HEK293T (cell line): ENCODE results near the gene DUSP3.

ENCODE experiments used
- CTCF ChIA-PET: fragments of 350-600 bp; formaldehyde crosslinking; extraction: SDS; loops from one replicate; lab custom pipeline; 2021; ENCODE audit warnings: antibody characterized with exemption, inconsistent platforms; lab: Yijun Ruan, JAX
- POLR2A ChIA-PET: fragments of 350-600 bp; formaldehyde crosslinking; extraction: SDS; loops from one replicate; lab custom pipeline; 2020; ENCODE audit warnings: antibody characterized with exemption, inconsistent platforms; lab: Yijun Ruan, JAX
- DNase-seq: peaks from one replicate; pipeline ENCODE4 v3.0.0; 2012; ENCODE audit warnings: mixed read lengths; ENCODE audit errors: extremely low spot score
- ARNT ChIP-seq: fragments of 450-650 bp; IDR thresholded peaks from 2 replicates; pipeline ENCODE4 v1.6.1; 2017; ENCODE audit warnings: mild to moderate bottlenecking
- BHLHE40 ChIP-seq: fragments of 450-650 bp; IDR thresholded peaks from 2 replicates; pipeline ENCODE4 v1.6.1; 2016; ENCODE audit warnings: mild to moderate bottlenecking, moderate library complexity, borderline replicate concordance
- CTBP1 ChIP-seq: fragments of 450-650 bp; IDR thresholded peaks from 2 replicates; pipeline ENCODE4 v1.6.1; 2016; ENCODE audit warnings: borderline replicate concordance
- ELF4 ChIP-seq: fragments of 450-650 bp; IDR thresholded peaks from 2 replicates; pipeline ENCODE4 v1.6.1; 2017; ENCODE audit warnings: antibody characterized with exemption
- FOXA1 ChIP-seq: fragments of 450-650 bp; IDR thresholded peaks from 2 replicates; pipeline ENCODE4 v1.6.1; 2016; ENCODE audit warnings: mild to moderate bottlenecking
- FOXK2 ChIP-seq: fragments of 450-650 bp; IDR thresholded peaks from 2 replicates; pipeline ENCODE4 v1.6.1; 2016; ENCODE audit warnings: mild to moderate bottlenecking
- FOXM1 ChIP-seq: fragments of 450-650 bp; IDR thresholded peaks from 2 replicates; pipeline ENCODE4 v1.6.1; 2017; ENCODE audit warnings: mild to moderate bottlenecking, borderline replicate concordance
- HDGF ChIP-seq: fragments of 450-650 bp; IDR thresholded peaks from 2 replicates; pipeline ENCODE4 v1.6.1; 2017; ENCODE audit warnings: antibody characterized with exemption, borderline replicate concordance
- L3MBTL2 ChIP-seq: fragments of 450-650 bp; conservative IDR thresholded peaks from 2 replicates; pipeline ENCODE4 v1.6.1; 2016; ENCODE audit warnings: mild to moderate bottlenecking
- LEF1 ChIP-seq: fragments of 450-650 bp; IDR thresholded peaks from 2 replicates; pipeline ENCODE4 v1.6.1; 2017; ENCODE audit warnings: mild to moderate bottlenecking, borderline replicate concordance
- NFRKB ChIP-seq: fragments of 450-650 bp; IDR thresholded peaks from 2 replicates; pipeline ENCODE4 v1.6.1; 2016; ENCODE audit warnings: mild to moderate bottlenecking, moderate library complexity
- PKNOX1 ChIP-seq: fragments of 450-650 bp; IDR thresholded peaks from 2 replicates; pipeline ENCODE4 v1.6.1; 2016
- SP1 ChIP-seq: fragments of 450-650 bp; IDR thresholded peaks from 2 replicates; pipeline ENCODE4 v1.6.1; 2017
- SUZ12 ChIP-seq: fragments of 450-650 bp; IDR thresholded peaks from 2 replicates; pipeline ENCODE4 v1.6.1; 2016; ENCODE audit warnings: mild to moderate bottlenecking
- TARDBP ChIP-seq: fragments of 450-650 bp; IDR thresholded peaks from 2 replicates; pipeline ENCODE4 v1.6.1; 2016
- ZNF384 ChIP-seq: fragments of 450-650 bp; IDR thresholded peaks from 2 replicates; pipeline ENCODE4 v1.6.1; 2016

Gene DUSP3

DNA sequence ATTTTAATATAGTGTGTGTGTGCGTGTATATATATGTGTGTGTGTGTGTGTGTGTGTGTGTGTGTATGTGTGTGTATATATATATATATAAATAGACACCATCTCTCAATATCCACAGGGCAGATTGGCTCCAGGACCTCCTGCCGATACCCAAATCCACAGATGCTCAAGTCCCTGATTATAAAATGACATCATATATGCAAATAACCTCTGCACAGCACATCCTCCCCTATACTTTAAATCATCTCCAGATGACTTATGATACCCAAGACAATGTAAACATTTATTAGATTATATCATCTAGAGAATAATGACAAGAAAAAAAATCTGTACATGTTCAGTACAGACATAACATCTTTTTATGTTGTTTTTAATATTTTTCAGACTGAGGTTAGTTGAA, 7.8 kb downstream of the DUSP3 start:
- TF ChIP-seq PKNOX1 = no peak
- TF ChIP-seq CTBP1 = no peak
- TF ChIP-seq SUZ12 = no peak
- no peak for TF ChIP-seq L3MBTL2
- no peak for TF ChIP-seq FOXM1
- no peak for TF ChIP-seq TARDBP
- TF ChIP-seq SP1 = no peak
- TF ChIP-seq BHLHE40 = no peak
- no peak for TF ChIP-seq NFRKB
- no peak for TF ChIP-seq ELF4
- ChIA-PET CTCF (no interaction called here), POLR2A (no interaction called here)
- no peak for DNase-seq

- ChIA-PET CTCF (interaction anchor here (1.1 kb wide), 1 partner anchor 75 kb away, joined by 3 read pairs; no protein-coding TSS in a partner anchor), POLR2A (no interaction called here)
- TF ChIP-seq NFRKB (no peak), SUZ12 (no peak), ELF4 (no peak), HDGF (no peak), ARNT (no peak), SP1 (no peak), BHLHE40 (no peak), ZNF384 (no peak), TARDBP (no peak), FOXM1 (no peak), L3MBTL2 (no peak), CTBP1 (no peak)
- no peak for DNase-seq
Measured at GRCh38 chr17:43769859-43770258, 8.9 kb downstream of the DUSP3 start.

GRCh38 chr17:43769426-43769825, 9.4 kb downstream of the DUSP3 start:
- no peak for DNase-seq
- CTCF ChIA-PET = interaction anchor here (1.1 kb wide), 1 partner anchor 75 kb away, joined by 3 read pairs; no protein-coding TSS in a partner anchor
- TF ChIP-seq SP1 = no peak
- no peak for TF ChIP-seq NFRKB
- no peak for TF ChIP-seq HDGF
- no peak for TF ChIP-seq PKNOX1
- no peak for TF ChIP-seq SUZ12
- TF ChIP-seq BHLHE40 = no peak
- TF ChIP-seq LEF1 = no peak
- no peak for TF ChIP-seq ZNF384
- TF ChIP-seq FOXM1 = no peak
- no peak for TF ChIP-seq FOXK2
- TF ChIP-seq TARDBP = no peak
- TF ChIP-seq FOXA1 = no peak
- TF ChIP-seq CTBP1 = no peak
- TF ChIP-seq L3MBTL2 = no peak
- no peak for TF ChIP-seq ARNT
- TF ChIP-seq ELF4 = no peak
- POLR2A ChIA-PET = no interaction called here

DNA sequence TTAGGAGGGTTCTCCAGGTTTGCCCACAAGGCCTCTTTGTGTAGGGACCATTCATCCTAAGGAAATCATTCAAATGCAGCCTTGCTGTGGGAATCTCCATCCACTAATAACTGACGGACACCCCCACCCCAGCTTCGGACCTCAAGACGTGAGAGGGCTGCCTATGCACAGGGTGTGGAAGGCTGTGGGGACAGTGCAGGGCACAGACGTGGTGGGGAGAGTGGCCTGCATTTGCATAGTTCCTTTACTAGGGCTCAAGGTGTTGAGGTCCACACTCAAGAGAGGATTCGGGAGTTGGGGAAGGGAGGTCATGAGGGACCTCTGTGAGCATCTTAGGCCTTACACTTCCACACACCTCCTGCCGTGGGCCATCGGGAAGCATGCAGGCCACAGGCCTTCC, 9.8 kb downstream of the DUSP3 start:
- CTCF ChIA-PET = no interaction called here
- DNase-seq = no peak
- POLR2A ChIA-PET = no interaction called here
- TF ChIP-seq NFRKB = no peak
- TF ChIP-seq LEF1 = no peak
- TF ChIP-seq HDGF = no peak
- no peak for TF ChIP-seq ZNF384
- no peak for TF ChIP-seq SUZ12

DNA sequence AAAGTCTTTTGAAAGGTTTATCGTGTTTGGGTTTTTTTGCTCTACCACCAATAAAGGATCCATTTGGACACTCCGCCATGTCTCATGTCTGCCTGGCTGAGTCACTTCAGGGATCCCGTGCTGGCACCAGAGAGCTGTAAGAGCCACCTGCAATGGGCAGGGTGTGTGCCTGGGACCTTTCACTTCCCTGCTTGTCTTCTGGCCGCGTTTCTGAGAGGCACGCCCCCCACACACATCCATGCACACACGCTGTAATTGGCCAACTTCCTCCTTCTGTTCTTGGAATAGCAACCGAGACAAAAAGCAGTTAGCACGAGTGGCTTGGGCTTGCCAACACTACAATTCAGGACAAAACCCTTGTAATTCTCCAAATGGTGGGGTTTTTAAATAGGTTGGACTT, 10.4 kb downstream of the DUSP3 start:
- TF ChIP-seq SP1 (no peak), CTBP1 (no peak), PKNOX1 (no peak), ARNT (no peak), NFRKB (no peak), FOXM1 (no peak)
- ChIA-PET CTCF (interaction anchor here (2.9 kb wide), 1 partner anchor 78 kb away, joined by 15 read pairs; the partner anchor contains the start of gene CD300LG), POLR2A (no interaction called here)
- DNase-seq = no peak

- TF ChIP-seq CTBP1 (no peak), SP1 (no peak), PKNOX1 (no peak), LEF1 (no peak), TARDBP (no peak), L3MBTL2 (no peak)
- ChIA-PET POLR2A (interaction anchor here (1.3 kb wide), 1 partner anchor 11 kb away, joined by 6 read pairs; the partner anchor contains the start of gene DUSP3), CTCF (interaction anchor here (0.6 to 3.3 kb wide), 7 partner anchors 9 to 79 kb away, joined by 3 to 23 read pairs (median 3); partner anchors contain the start of gene CD300LG)
- DNase-seq = no peak
Measured at GRCh38 chr17:43767713-43768059, 11.1 kb downstream of the DUSP3 start.
